ENCODE measurements around the gene U2AF2. TPM values are rescaled to one million over a fixed set of nuclear protein-coding genes. Genes with fewer than 3 reads are reported as not detected.
A peak's percentile ranks its signal among the peaks of the same experiment; 100 is the strongest.

U2AF2 gene
- total and polyA plus RNA-seq, 9 of the 15 experiments (the other 6 are each of a cell fraction or from before 2014, with no cell fraction given), result 3.0 to 331 (median 157) TPM

DNA sequence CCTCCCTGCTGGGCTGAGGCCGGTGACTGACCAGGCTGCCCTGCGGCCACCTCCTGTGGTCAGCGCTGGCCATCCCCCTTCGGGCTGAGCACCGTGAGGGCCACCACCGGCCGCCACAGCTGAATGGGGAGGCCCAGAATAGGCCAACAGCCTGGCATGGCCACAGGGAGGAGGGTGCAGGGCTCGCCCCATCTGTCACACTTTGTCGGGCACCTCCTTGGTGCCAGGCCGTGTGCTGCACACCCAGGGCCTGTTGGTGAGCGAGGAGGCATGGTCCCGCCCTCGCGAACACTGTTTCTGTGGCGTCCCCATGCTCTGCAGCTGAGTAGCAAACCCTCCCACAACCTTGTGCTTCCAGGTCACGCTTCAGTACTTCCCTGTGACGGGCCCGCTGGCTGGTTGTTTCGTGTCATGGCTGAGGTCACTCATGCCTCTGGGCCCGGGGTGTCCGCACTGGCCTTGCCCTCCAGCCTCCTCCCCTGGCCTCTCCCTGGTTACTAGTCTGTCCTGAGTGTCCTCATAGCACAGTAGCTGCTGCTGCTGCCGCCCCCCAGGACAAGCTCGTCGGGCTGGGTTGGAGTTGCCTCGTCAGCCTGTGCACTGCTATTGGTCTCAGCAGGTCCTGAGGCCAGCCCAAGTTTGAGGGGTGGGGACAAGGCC lies 35.4 kb downstream of the U2AF2 start:
- TF ChIP-seq, protein P1, sequence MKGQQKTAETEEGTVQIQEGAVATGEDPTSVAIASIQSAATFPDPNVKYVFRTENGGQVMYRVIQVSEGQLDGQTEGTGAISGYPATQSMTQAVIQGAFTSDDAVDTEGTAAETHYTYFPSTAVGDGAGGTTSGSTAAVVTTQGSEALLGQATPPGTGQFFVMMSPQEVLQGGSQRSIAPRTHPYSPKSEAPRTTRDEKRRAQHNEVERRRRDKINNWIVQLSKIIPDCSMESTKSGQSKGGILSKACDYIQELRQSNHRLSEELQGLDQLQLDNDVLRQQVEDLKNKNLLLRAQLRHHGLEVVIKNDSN (CRISPR knock-in tag; IDR thresholded peaks at IDR 0.05), result no peak
- no peak for TF ChIP-seq TGIF2 (CRISPR knock-in tag; IDR thresholded peaks at IDR 0.05)
- no peak for TF ChIP-seq CREM (IDR thresholded peaks at IDR 0.05; ENCODE audit: low read depth)
- no peak for TF ChIP-seq SAFB (IDR thresholded peaks at IDR 0.05; ENCODE audit: borderline replicate concordance, low read depth, low read length)
- 0 out of 2 replicates have a peak, but pooled peaks have one; percentile 38 for TF ChIP-seq POLR2G (IDR thresholded peaks at IDR 0.05; ENCODE audit: low read depth, low read length)
- TF ChIP-seq ZNF444 (CRISPR knock-in tag; IDR thresholded peaks at IDR 0.05), result no peak
- TF ChIP-seq NR2C1 (IDR thresholded peaks at IDR 0.05), result 0 out of 2 replicates have a peak, but pooled peaks have one; percentile 28
- no peak for TF ChIP-seq NR2C1 (tag; IDR thresholded peaks at IDR 0.05)
- Histone ChIP-seq H3K36me3 (ENCODE audit: control insufficient read depth, insufficient read depth, low read length) (peaks cover 90% of the 10 kb centered on the region; the same call in 2 of the 3 replicates), H3K27ac (ENCODE audit: extremely low read depth, low read depth, low read length) (no peak overlapping the region), H3K79me2 (ENCODE audit: control insufficient read depth, insufficient read depth, low read length) (peaks cover 2% of the 10 kb centered on the region; the same call in 2 of the 3 replicates), H3K9me3 (replicated peaks; ENCODE audit: control insufficient read depth, insufficient read depth, low read depth, low read length) (no peaks in the 10 kb centered on the region), H3K9ac (ENCODE audit: insufficient read depth in 1 of 2, low read depth in 2 of 2, low read length in 2 of 2) (peak overlapping the region in 1 of 2 experiments; percentile 26; a peak in 1 of 4 replicates), H4K20me1 (replicated peaks; ENCODE audit: control insufficient read depth, insufficient read depth, low read length) (peaks cover 26% of the 10 kb centered on the region), H3K4me1 (replicated peaks in 1 of 2; ENCODE audit: control insufficient read depth in 2 of 2, insufficient read depth in 2 of 2, low read length in 2 of 2) (peaks cover 0 to 56% of the 10 kb centered on the region in 2 experiments; a peak in 3 of 5 replicates), H2AFZ (ENCODE audit: low read depth, low read length) (no peak overlapping the region), H3K4me2 (ENCODE audit: insufficient read depth, low read length) (no peak overlapping the region), H3K4me3 (no peak overlapping the region), H3K27me3 (ENCODE audit: control insufficient read depth in 2 of 2, insufficient read depth in 2 of 2, low read length in 2 of 2) (no peaks in the 10 kb centered on the region), H3K9me1 (ENCODE audit: control insufficient read depth, insufficient read depth, low read length) (no peaks in the 10 kb centered on the region)
- in situ Hi-C loops (cut with MboI), result no loop called here
- 92% methylated on average over 20 of the region's 25 CpGs for WGBS (ENCODE audit: insufficient coverage, low coverage, missing lambda C conversion rate)
- intact Hi-C loops (cut with micrococcal nuclease), result no loop called here
- ChIA-PET POLR2A (interaction anchor here (0.8 to 1.2 kb wide), 2 partner anchors 9 to 14 kb away, joined by 4 to 5 read pairs; no protein-coding TSS in a partner anchor), CTCF (ENCODE audit: low intra/inter-chr PET ratio) (interaction anchor here (0.5 kb wide), 1 partner anchor 11 kb away, joined by 3 read pairs; no protein-coding TSS in a partner anchor)
- BruUV-seq (replicated peaks), result no TSS peak
- DNase-seq (ENCODE audit: extremely low read depth in 1 of 4, low spot score in 3 of 4), result no peak
- no peak for ATAC-seq
- no peak for FAIRE-seq

Data from K562 (cell line).